A673 (cell line): ENCODE results near the gene EEIG2. TPM values are rescaled to one million over a fixed set of nuclear protein-coding genes. Genes with fewer than 3 reads are reported as not detected.

Source experiments
- BruUV-seq: library from RNA; stranded (reverse); fragments of 400-500 nt; replicated peaks from 2 replicates; lab custom pipeline; 2021; lab: Mats Ljungman, UMichigan
- CTCF ChIA-PET: fragments of 300-600 bp; sonication (Branson Sonifier 250); formaldehyde crosslinking; loops from one replicate; lab custom pipeline; 2022; ENCODE audit warnings: antibody characterized with exemption; lab: Charles Lee
- POLR2A ChIA-PET: fragments of 300-600 bp; sonication (Branson Sonifier 250); formaldehyde crosslinking; loops from one replicate; lab custom pipeline; 2022; ENCODE audit warnings: antibody characterized with exemption; ENCODE audit not compliant: low non-redundant PET; lab: Charles Lee
- DNase-seq: peaks from one replicate; pipeline ENCODE4 v3.0.0-alpha.2; 2015; ENCODE audit warnings: low spot score
- H3K27ac ChIP-seq: fragments of 200-600 bp; sonication (generic); 2 replicates; pipeline ENCODE4 v1.5.1; 2016; ENCODE audit warnings: mixed run types, low read depth, mild to moderate bottlenecking, mixed read lengths, antibody characterized with exemption, low read length; ENCODE audit not compliant: poor library complexity, severe bottlenecking
- H3K27me3 ChIP-seq: fragments of 200-600 bp; sonication (generic); replicated peaks from 2 replicates; pipeline ENCODE4 v1.6.1; 2017; ENCODE audit warnings: mixed run types, low read depth, mild to moderate bottlenecking, mixed read lengths, antibody characterized with exemption, low read length; ENCODE audit not compliant: insufficient read depth, poor library complexity
- H3K36me3 ChIP-seq: fragments of 200-600 bp; sonication (generic); 2 replicates; pipeline ENCODE4 v1.6.1; 2016; ENCODE audit warnings: mixed run types, mild to moderate bottlenecking, mixed read lengths, antibody characterized with exemption, low read length; ENCODE audit not compliant: insufficient read depth, poor library complexity, severe bottlenecking
- H3K4me1 ChIP-seq: fragments of 200-600 bp; sonication (generic); 2 replicates; pipeline ENCODE4 v1.6.1; 2017; ENCODE audit warnings: mixed run types, mild to moderate bottlenecking, mixed read lengths, antibody characterized with exemption, low read length; ENCODE audit not compliant: insufficient read depth, poor library complexity, severe bottlenecking
- H3K4me3 ChIP-seq: fragments of 200-600 bp; sonication (generic); 2 replicates; pipeline ENCODE4 v1.5.1; 2016; ENCODE audit warnings: low read depth, mixed run types, mild to moderate bottlenecking, mixed read lengths, low read length; ENCODE audit not compliant: poor library complexity, severe bottlenecking
- H3K9me3 ChIP-seq: fragments of 200-600 bp; sonication (generic); 2 replicates; pipeline ENCODE4 v1.6.1; 2016; ENCODE audit warnings: mixed run types, low read depth, mild to moderate bottlenecking, mixed read lengths, antibody characterized with exemption, low read length; ENCODE audit not compliant: poor library complexity, severe bottlenecking
- CTCF ChIP-seq: fragments of 300-800, 200-600 bp; sonication (generic); conservative IDR thresholded peaks from 2 replicates; pipeline ENCODE4 v1.5.1; 2017; ENCODE audit warnings: low read depth, mild to moderate bottlenecking, antibody characterized with exemption, low read length, moderate library complexity, mixed read lengths
- EZH2 ChIP-seq: fragments of 200-600 bp; sonication (generic); IDR thresholded peaks from 2 replicates; pipeline ENCODE4 v1.6.1; 2017; ENCODE audit warnings: borderline replicate concordance, low read depth, mild to moderate bottlenecking, mixed read lengths, antibody characterized with exemption, low read length; ENCODE audit not compliant: poor library complexity, severe bottlenecking
- intact Hi-C: fragments of 100-400 bp; cut with micrococcal nuclease; formaldehyde crosslinking; loops from one replicate; pipeline ENCODE4 v1.10.0; 2022; ENCODE audit not compliant: unreplicated experiment
- total RNA-seq: library from RNA; stranded (reverse); gene quantifications from 2 replicates; pipeline ENCODE4 v1.2.3, GENCODE V29; 2021

The EEIG2 gene
- total RNA-seq, 1 experiment from 2014 or later, result 14.6 TPM

GRCh38 chr1:108563808-108564207 lies 3.9 kb downstream of the EEIG2 start:
- DNase-seq, result no peak
- peaks cover 9% of the 10 kb centered on the region for H3K4me1 ChIP-seq
- no peak overlapping the region for H3K4me3 ChIP-seq
- ChIA-PET CTCF (no interaction called here), POLR2A (no interaction called here)
- H3K27ac ChIP-seq, result no peak overlapping the region
- no peaks in the 10 kb centered on the region for H3K27me3 ChIP-seq
- H3K9me3 ChIP-seq, result no peaks in the 10 kb centered on the region
- intact Hi-C loops, result loop anchor here (5.0 kb wide), 1 partner anchor 78 kb away; no protein-coding TSS in a partner anchor
- H3K36me3 ChIP-seq, result no peaks in the 10 kb centered on the region
- TF ChIP-seq CTCF, result no peak
- no peak for TF ChIP-seq EZH2
- BruUV-seq, result no TSS peak

- Histone ChIP-seq H3K4me1 (peaks cover 13% of the 10 kb centered on the region), H3K4me3 (no peak overlapping the region), H3K36me3 (no peaks in the 10 kb centered on the region), H3K27me3 (no peaks in the 10 kb centered on the region), H3K9me3 (no peaks in the 10 kb centered on the region), H3K27ac (no peak overlapping the region)
- no peak for DNase-seq
- intact Hi-C loops, result no loop called here
- no TSS peak for BruUV-seq
- CTCF ChIA-PET, result no interaction called here
- TF ChIP-seq EZH2, result no peak
- TF ChIP-seq CTCF, result no peak
- POLR2A ChIA-PET, result no interaction called here
Measured at GRCh38 chr1:108565081-108565480, 5.2 kb downstream of the EEIG2 start.

- TF ChIP-seq CTCF (no peak), EZH2 (no peak)
- H3K27ac ChIP-seq, result no peak overlapping the region
- no TSS peak for BruUV-seq
- no peaks in the 10 kb centered on the region for H3K9me3 ChIP-seq
- ChIA-PET POLR2A (no interaction called here), CTCF (no interaction called here)
- intact Hi-C loops, result no loop called here
- peaks cover 13% of the 10 kb centered on the region for H3K4me1 ChIP-seq
- DNase-seq, result no peak
- H3K36me3 ChIP-seq, result no peaks in the 10 kb centered on the region
- H3K27me3 ChIP-seq, result no peaks in the 10 kb centered on the region
- H3K4me3 ChIP-seq, result no peak overlapping the region
Measured at GRCh38 chr1:108565512-108565911, 5.6 kb downstream of the EEIG2 start.
